Measurements from ENCODE around the gene ZNF785. TPM values are rescaled to one million over a fixed set of nuclear protein-coding genes. Genes with fewer than 3 reads are reported as not detected.
"Not testable (repeated sequence)": the region's sequence is repeated elsewhere in the genome, so short reads cannot be mapped to it uniquely, and the experiment has no call there.

The ZNF785 gene
- total RNA-seq, 1 donor from 2014 or later: 7.6 TPM

GRCh38 chr16:30551781-30552180 is 33.7 kb downstream of the ZNF785 start:
- no peak overlapping the region for H3K4me3 ChIP-seq (ENCODE audit: low read depth, low read length)
- DNase-seq (ENCODE audit: low read depth): no peak
- TF ChIP-seq CTCF (conservative IDR thresholded peaks at IDR 0.05; ENCODE audit: low read depth, low read length): no peak

- H3K4me3 ChIP-seq (ENCODE audit: low read depth, low read length): no peak overlapping the region
- DNase-seq (ENCODE audit: low read depth): no peak
- no peak for TF ChIP-seq CTCF (conservative IDR thresholded peaks at IDR 0.05; ENCODE audit: low read depth, low read length)
These were observed 36.9 kb downstream of the ZNF785 start for GRCh38 chr16:30548416-30549253.

- no peak for TF ChIP-seq CTCF (conservative IDR thresholded peaks at IDR 0.05; ENCODE audit: low read depth, low read length)
- DNase-seq (ENCODE audit: low read depth): no peak
- H3K4me3 ChIP-seq (ENCODE audit: low read depth, low read length): no peak overlapping the region
These were observed 39.4 kb downstream of the ZNF785 start for GRCh38 chr16:30546115-30546514.

- no peak for TF ChIP-seq CTCF (conservative IDR thresholded peaks at IDR 0.05; ENCODE audit: low read depth, low read length)
- DNase-seq (ENCODE audit: low read depth): no peak
- no peak overlapping the region for H3K4me3 ChIP-seq (ENCODE audit: low read depth, low read length)
These were observed 42.4 kb downstream of the ZNF785 start for GRCh38 chr16:30543067-30543466.

GRCh38 chr16:30541502-30542329 is 43.8 kb downstream of the ZNF785 start:
- no peak for TF ChIP-seq CTCF (conservative IDR thresholded peaks at IDR 0.05; ENCODE audit: low read depth, low read length)
- H3K4me3 ChIP-seq (ENCODE audit: low read depth, low read length): no peak overlapping the region
- DNase-seq (ENCODE audit: low read depth): no peak

GRCh38 chr16:30540916-30541464 is 44.5 kb downstream of the ZNF785 start:
- H3K4me3 ChIP-seq (ENCODE audit: low read depth, low read length); DNase-seq (ENCODE audit: low read depth): not testable (repeated sequence)

GRCh38 chr16:30539986-30540526 is 45.4 kb downstream of the ZNF785 start:
- DNase-seq (ENCODE audit: low read depth); H3K4me3 ChIP-seq (ENCODE audit: low read depth, low read length): not testable (repeated sequence)

Data from epithelial cell of proximal tubule (primary cell).